Nucleus accumbens (tissue), 56 donors: ENCODE data around the gene ITFG2.

Source experiments
- DNase-seq, 56 donors: peaks; one replicate each; lab custom pipeline; 2025; lab: John Stamatoyannopoulos, UW

Gene ITFG2

GRCh38 chr12:2794736-2795289 is 17.7 kb upstream of the ITFG2 start, which contains the start of gene FKBP4:
TSS of gene FKBP4 (plus strand) at chr12:2794970. CDS start at chr12:2795140, 170 bp downstream.
- peak in 55 of 56 donors; percentile 54 to 96 (median 89) for DNase-seq

DNA sequence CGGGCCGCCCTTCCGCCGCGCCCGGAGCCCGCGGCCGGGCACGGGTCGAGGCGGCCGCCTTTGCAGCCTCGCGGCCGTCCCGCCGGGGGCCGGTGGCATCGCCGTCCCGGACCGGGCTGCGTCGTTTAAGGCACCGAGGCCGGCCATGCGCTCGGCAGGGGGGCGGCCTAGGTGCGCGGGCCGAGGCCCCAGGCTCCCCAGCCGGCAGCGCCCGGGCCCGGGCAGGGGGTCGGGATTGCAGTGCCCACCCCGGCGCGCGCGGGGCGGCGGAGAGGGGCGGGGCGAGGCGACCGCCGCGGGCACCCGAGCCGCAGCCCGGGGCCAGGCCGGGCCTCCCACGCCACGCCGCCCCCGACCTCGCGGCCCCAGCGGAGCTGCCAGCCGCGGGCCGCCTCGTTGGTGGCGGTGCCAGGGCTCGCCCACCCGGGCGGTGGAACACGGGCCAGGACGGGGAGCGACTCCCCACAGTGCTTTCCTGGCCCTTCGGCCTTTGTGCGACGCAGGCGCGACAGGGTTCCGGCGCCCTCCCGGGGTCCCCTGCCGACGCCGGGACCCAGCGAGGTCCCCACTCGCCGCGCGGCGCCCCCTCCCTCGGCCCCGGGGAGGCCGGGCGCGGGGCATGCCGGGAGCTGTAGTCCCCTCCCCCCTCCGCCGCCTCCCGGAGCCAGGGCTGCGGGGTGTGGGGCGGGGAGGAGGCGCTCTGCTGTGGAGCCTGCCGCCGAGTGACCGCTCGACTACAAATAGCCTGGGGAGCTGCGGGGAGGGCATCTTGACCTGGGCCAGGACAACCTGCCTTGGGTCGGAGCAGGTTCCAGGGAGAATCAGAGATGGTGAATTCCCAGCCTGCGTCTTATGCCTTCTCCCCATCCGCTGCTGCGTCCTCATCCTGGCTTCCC is 16.9 kb upstream of the ITFG2 start:
- DNase-seq: peak; percentile 34 to 90 (median 76)

GRCh38 chr12:2796187-2796666 is 16.2 kb upstream of the ITFG2 start:
- peak in 2 of 56 donors; percentile 43 to 47 for DNase-seq

DNA sequence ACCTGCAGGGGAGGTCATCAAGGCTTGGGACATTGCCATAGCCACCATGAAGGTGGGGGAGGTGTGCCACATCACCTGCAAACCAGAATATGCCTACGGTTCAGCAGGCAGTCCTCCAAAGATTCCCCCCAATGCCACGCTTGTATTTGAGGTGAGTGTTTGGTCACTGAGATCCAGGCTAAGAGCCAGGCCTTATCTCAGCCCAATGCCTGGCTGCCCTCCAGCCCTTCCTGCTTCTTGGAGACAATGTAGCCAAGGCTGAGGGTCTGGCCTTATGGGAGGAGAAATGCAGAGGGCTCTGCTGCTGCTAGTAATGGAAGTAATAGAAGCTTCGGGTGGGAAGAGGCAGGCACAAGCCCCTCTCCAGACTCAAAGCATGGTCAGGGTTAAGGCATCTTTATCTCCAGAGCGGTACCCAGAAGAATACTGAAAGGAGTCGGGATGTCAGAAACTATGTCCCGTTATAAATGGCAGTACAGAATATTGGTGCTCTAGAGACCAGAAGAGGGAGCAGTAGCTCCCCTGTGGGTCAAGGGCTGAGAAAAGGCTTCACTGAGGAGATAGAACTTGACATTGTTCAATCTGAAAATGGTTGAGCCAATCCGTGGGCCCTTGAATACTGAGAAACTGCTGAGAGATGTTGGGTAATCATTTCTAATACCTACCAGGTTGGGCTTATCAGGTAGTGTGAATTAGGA is 14.6 kb upstream of the ITFG2 start:
- DNase-seq: peak in 1 of 56 donors; percentile 24

DNA sequence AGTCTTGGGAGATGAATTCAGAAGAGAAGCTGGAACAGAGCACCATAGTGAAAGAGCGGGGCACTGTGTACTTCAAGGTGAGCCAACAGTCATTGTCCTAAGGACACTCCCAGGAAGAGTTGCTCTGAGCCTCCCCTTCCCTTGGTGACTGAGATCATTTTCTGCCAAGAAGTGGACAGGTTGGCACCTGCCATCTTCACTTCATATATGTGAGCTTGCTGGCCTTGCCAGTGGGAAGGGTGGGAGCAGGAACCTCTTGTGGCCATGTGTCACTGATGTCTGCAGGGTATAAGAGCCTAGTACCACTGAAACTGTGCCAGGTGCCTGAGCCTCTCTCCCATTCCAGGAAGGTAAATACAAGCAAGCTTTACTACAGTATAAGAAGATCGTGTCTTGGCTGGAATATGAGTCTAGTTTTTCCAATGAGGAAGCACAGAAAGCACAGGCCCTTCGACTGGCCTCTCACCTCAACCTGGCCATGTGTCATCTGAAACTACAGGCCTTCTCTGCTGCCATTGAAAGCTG is 12.4 kb upstream of the ITFG2 start:
- peak in 1 of 56 donors; percentile 21 for DNase-seq

DNA sequence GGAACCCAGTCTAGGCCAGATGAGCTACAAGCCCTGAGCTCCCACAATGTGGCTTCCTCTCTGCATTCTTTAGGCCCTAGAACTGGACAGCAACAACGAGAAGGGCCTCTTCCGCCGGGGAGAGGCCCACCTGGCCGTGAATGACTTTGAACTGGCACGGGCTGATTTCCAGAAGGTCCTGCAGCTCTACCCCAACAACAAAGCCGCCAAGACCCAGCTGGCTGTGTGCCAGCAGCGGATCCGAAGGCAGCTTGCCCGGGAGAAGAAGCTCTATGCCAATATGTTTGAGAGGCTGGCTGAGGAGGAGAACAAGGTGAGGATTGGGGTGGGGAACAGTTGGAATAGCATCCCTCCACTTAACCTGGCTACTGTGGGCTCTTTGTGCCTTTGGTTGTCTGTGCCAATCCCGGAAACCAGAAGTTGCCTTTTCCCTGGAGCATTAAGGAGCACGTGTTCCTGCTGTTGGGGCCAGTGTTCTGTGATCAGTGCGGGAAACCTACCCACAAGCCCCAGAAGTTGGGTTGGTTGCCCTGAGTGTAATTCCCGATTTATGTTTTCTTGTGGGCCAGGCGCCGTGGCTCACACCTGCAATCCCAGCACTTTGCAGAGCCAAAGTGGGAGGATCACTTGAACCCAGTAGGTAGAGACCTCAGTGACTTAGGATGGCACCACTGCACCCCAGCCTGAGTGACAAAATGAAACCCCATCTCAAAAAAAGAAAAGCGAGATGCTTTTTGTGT is 11.3 kb upstream of the ITFG2 start:
- peak in 4 of 56 donors; percentile 7 to 39 (median 22) for DNase-seq

DNA sequence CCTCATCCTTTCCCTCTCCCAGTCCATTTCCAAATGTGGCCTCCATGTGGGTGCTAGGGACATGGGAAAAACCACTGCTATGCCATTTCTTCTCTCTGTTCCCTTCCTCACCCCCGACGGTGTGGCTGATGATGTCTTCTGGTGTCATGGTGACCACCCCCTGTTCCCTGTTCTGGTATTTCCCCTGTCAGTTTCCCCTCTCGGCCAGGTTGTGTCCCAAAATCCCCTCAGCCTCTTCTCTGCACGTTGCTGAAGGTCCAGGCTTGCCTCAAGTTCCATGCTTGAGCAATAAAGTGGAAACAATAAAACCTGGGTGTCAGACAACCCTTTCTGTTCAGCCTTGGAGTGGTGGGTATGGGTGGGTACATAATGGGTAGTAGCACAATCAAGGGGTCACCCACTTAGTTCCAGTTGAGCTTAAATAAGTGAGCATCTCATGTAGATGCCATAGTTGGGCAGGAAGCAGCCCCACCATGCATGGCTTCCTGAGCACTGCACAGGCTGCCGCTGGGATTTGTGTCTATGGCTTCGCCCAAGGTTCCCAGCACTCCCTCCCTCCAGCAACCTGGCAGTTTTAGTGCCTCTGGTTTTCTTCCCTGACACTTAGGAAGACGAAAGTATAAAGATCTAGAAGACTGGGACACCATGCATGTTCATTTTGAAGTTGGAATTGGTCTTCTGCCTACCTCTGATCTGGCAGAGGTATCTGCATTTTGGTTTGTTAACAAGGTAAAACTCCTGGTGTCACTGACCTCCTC is 8.7 kb upstream of the ITFG2 start:
- DNase-seq: peak in 1 of 56 donors; percentile 32

DNA sequence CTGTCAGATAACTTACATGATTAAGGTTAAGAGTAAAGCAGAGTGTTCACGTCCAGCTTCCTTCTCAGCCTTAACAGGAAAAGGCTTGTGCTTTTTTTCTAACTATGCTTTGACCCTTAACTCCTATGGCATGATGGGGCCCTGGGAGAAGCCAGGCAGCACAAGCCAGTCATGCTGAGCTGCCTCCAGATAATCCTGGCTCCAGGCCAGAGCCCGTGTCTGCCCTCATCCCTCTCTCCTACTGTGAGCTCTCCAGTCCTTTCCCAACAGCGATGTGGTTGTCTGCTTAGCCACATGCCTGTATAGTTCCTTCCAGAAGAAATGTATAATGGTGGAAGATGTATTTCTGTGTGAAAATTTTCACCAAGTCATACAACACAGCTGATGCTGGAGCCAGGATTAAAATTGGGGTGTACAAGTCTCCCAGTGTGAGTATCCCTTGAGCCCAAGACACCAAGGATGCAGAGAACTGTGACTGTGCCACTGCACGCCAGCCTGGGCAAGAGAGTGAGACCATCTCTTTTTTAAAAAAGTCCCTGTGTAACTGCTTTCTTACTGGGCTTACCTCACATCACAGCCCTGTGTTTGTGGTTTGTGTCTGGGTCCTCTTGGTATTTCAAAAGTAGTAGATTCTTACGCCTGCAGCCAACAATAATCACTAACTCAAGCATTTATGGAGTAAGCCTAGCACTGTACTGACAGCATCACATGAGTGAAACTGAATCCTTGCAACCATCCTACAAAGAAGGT is 7.9 kb upstream of the ITFG2 start:
- DNase-seq: peak in 18 of 56 donors; percentile 2 to 56 (median 23)

GRCh38 chr12:2805143-2805520 is 7.3 kb upstream of the ITFG2 start:
- no peak for DNase-seq

GRCh38 chr12:2806700-2807099 is 5.8 kb upstream of the ITFG2 start:
- no peak for DNase-seq

GRCh38 chr12:2811801-2812200 is 667 bp upstream of the ITFG2 start:
- DNase-seq: no peak

DNA sequence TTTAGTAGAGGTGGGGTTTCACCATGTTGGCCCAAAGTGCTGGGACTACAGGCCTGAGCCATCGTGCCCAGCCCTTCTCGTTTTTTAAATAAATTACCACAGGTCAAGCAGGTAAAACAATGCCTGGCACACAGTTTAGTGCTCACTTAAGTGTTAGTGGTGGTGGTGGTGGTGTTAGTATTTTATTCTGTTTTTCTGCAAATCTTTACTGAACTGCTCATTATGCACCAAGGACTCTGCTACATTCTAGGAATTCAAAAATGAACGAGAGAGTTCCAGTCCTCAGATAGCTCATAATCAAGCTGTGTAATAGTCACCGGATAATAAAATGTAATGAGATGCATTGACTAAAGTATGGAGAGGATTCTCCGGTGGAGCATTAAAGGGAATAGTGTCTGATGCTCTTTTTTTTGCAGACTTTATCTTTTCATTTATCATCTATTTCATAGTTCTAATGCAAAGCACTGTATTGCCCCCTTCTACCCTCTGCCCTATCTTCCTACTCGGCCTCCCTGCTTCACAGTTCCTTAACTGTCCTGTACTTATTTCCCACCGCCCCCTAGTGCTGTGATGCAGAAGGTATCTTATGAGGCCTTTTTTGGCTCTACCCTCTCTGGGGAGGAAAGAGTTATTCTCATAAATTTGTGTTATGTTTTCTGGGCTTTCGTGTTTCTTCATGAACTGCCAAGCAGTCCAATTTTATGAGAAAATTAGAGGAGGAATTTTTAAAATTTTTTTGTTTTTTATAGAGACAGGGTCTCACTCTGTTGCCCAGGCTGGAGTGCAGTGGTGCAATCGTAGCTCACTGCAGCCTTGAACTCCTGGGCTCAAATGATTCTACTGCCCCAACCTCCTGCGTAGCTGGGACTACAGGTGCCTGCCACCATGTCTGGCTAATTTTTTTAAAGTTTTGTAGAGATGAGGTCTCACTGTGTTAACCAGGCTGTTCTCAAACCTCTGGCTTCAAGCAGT is 1.0 kb downstream of the ITFG2 start:
- DNase-seq: peak in 11 of 56 donors; percentile 6 to 59 (median 21)

GRCh38 chr12:2819810-2820209 is 7.3 kb downstream of the ITFG2 start:
- no peak for DNase-seq

- DNase-seq: no peak
Observed at GRCh38 chr12:2820432-2820831, 8.0 kb downstream of the ITFG2 start.

DNA sequence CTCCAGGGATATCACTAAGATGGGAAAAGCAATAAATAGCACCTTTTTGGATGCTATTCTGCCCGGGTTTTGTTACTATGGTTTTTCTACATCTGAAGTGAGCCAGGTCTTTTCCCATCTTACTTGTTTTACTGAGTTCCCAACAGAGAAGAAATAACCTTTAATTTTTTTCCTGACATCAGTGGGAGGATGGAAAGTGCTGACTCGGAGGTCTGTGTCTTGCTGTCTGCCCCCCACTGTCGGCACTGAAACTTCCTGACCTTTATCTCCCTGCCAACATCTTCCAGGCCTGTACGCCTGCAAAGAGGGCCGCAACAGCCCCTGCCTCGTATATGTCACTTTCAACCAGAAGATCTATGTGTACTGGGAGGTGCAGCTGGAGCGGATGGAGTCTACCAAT is 11.0 kb downstream of the ITFG2 start:
- DNase-seq: no peak

- no peak for DNase-seq
Observed at GRCh38 chr12:2824541-2824940, 12.1 kb downstream of the ITFG2 start.

GRCh38 chr12:2825132-2825531 is 12.7 kb downstream of the ITFG2 start:
- DNase-seq: peak in 2 of 56 donors; percentile 9 to 25
